Stimulated activated CD4-positive, alpha-beta T cell treated with anti-CD3 and anti-CD28 coated beads, Interleukin-4, amount 100 ng/mL, for 1 hour (primary cell): ENCODE data around the gene SELENOH.

Experiments
- DNase-seq: peaks from one replicate; pipeline ENCODE4 v3.0.0-alpha.2; 2020

The SELENOH gene

GRCh38 chr11:57751176-57751575 is 9.9 kb downstream of the SELENOH start:
- DNase-seq: no peak

- DNase-seq: no peak
Observed at GRCh38 chr11:57751676-57752253, 10.5 kb downstream of the SELENOH start, which contains the start of gene BTBD18. Gene BTBD18 (minus strand): TSS chr11:57751819. CDS start chr11:57751188, 631 bp downstream.

- DNase-seq: no peak
Observed at GRCh38 chr11:57752954-57753353, 11.7 kb downstream of the SELENOH start.

- no peak for DNase-seq
Observed at GRCh38 chr11:57758174-57758573, 16.9 kb downstream of the SELENOH start.

GRCh38 chr11:57761301-57762234 is 20.3 kb downstream of the SELENOH start, which contains the start of gene CTNND1:
Gene CTNND1 (plus strand): TSS chr11:57761802. CDS start chr11:57791479, 29,677 bp downstream.
- DNase-seq: no peak

GRCh38 chr11:57762235-57762861 is 21.1 kb downstream of the SELENOH start:
- DNase-seq: no peak

GRCh38 chr11:57763568-57763967 is 22.3 kb downstream of the SELENOH start:
- DNase-seq: no peak

GRCh38 chr11:57764021-57764420 is 22.7 kb downstream of the SELENOH start:
- no peak for DNase-seq

- no peak for DNase-seq
Observed at GRCh38 chr11:57764566-57764965, 23.3 kb downstream of the SELENOH start.

GRCh38 chr11:57764972-57765371 is 23.7 kb downstream of the SELENOH start:
- DNase-seq: no peak

GRCh38 chr11:57770793-57771192 is 29.5 kb downstream of the SELENOH start:
- DNase-seq: no peak

GRCh38 chr11:57771365-57771764 is 30.1 kb downstream of the SELENOH start:
- no peak for DNase-seq

GRCh38 chr11:57772562-57772961 is 31.3 kb downstream of the SELENOH start:
- DNase-seq: no peak

GRCh38 chr11:57773026-57773598 is 31.8 kb downstream of the SELENOH start:
- no peak for DNase-seq

GRCh38 chr11:57775491-57775890 is 34.2 kb downstream of the SELENOH start:
- no peak for DNase-seq

GRCh38 chr11:57776031-57776521 is 34.8 kb downstream of the SELENOH start:
- DNase-seq: no peak

GRCh38 chr11:57776577-57777210 is 35.4 kb downstream of the SELENOH start:
- DNase-seq: no peak

GRCh38 chr11:57777969-57778317 is 36.7 kb downstream of the SELENOH start:
- DNase-seq: no peak

GRCh38 chr11:57778318-57779037 is 37.2 kb downstream of the SELENOH start:
- no peak for DNase-seq

GRCh38 chr11:57779276-57779675 is 38.0 kb downstream of the SELENOH start:
- DNase-seq: no peak

GRCh38 chr11:57781529-57781943 is 40.2 kb downstream of the SELENOH start:
- no peak for DNase-seq

GRCh38 chr11:57785072-57785471 is 43.8 kb downstream of the SELENOH start:
- no peak for DNase-seq
